ENCODE measurements around the gene SHANK3.

The SHANK3 gene

GRCh38 chr22:50624347-50625130 is 48.1 kb upstream of the SHANK3 start (continued):
- TF ChIP-seq ZNF449 (tag by site-specific recombination; IDR thresholded peaks at IDR 0.05) (no peak), ZNF423 (tag by site-specific recombination; IDR thresholded peaks at IDR 0.05) (no peak), EGR2 (tag by site-specific recombination; IDR thresholded peaks at IDR 0.05; ENCODE audit: low read depth) (no peak)

DNA sequence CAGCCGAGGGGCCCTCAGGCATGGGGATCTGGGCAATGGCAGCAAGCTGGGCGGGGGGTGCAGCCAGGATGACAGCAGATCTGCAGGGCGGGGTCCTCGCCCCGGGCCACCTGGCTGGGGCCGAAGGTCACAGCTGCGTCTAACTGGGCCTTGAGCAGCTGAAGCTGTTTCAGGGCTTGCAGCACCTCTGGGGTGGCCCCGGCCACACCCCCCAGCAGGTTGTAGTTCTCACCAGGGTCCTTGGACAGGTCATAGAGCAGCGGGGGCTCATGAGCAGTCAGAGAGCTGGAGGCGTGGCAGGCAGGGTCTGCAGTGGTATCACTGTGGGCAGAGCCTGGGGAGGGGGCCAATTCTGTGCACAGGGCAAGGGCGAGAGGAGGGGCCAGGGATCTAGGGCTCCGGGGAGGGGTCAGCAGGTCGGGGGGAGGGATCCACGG is 47.5 kb upstream of the SHANK3 start:
- Histone ChIP-seq H3K4me3 (ENCODE audit: low read depth, low read length) (no peak overlapping the region), H3K36me3 (ENCODE audit: control insufficient read depth in 2 of 2, insufficient read depth in 1 of 2, low read length in 2 of 2) (peaks cover 0 to 11% of the 10 kb centered on the region in 2 experiments; a peak in 1 of 3 replicates), H3K9me3 (ENCODE audit: control insufficient read depth, insufficient read depth, low read depth, low read length) (no peaks in the 10 kb centered on the region), H3K27ac (ENCODE audit: extremely low read depth, low read depth, low read length) (no peak overlapping the region), H3K4me1 (ENCODE audit: control insufficient read depth, insufficient read depth, low read length) (peaks cover 7% of the 10 kb centered on the region)
- ChIA-PET CTCF (no interaction called here), POLR2A (no interaction called here)
- TF ChIP-seq ZNF791 (tag by site-specific recombination; IDR thresholded peaks at IDR 0.05) (no peak), ZIC2 (tag by site-specific recombination; IDR thresholded peaks at IDR 0.05) (peak; percentile 80), ZNF777 (tag by site-specific recombination; IDR thresholded peaks at IDR 0.05; ENCODE audit: borderline replicate concordance) (no peak), GFI1B (tag by site-specific recombination; IDR thresholded peaks at IDR 0.05) (no peak), KLF1 (tag by site-specific recombination; IDR thresholded peaks at IDR 0.05) (peak; percentile 23; the same call in 1 of the 2 replicates), ZNF747 (tag by site-specific recombination; IDR thresholded peaks at IDR 0.05) (no peak), GLIS2 (tag by site-specific recombination; IDR thresholded peaks at IDR 0.05) (peak; percentile 22; the same call in 1 of the 2 replicates)

GRCh38 chr22:50625568-50626313 is 46.9 kb upstream of the SHANK3 start:
- POLR2A ChIA-PET = interaction anchor here (0.7 kb wide), 1 partner anchor 43 kb away, joined by 3 read pairs; the partner anchor contains the start of gene CHKB
- TF ChIP-seq, protein P1, sequence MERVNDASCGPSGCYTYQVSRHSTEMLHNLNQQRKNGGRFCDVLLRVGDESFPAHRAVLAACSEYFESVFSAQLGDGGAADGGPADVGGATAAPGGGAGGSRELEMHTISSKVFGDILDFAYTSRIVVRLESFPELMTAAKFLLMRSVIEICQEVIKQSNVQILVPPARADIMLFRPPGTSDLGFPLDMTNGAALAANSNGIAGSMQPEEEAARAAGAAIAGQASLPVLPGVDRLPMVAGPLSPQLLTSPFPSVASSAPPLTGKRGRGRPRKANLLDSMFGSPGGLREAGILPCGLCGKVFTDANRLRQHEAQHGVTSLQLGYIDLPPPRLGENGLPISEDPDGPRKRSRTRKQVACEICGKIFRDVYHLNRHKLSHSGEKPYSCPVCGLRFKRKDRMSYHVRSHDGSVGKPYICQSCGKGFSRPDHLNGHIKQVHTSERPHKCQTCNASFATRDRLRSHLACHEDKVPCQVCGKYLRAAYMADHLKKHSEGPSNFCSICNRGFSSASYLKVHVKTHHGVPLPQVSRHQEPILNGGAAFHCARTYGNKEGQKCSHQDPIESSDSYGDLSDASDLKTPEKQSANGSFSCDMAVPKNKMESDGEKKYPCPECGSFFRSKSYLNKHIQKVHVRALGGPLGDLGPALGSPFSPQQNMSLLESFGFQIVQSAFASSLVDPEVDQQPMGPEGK (tag by site-specific recombination; IDR thresholded peaks at IDR 0.05) = no peak
- TF ChIP-seq BCL11B (tag by site-specific recombination; IDR thresholded peaks at IDR 0.05; ENCODE audit: low read depth) = peak; percentile 93
- TF ChIP-seq BCL11A (tag by site-specific recombination; IDR thresholded peaks at IDR 0.05; ENCODE audit: low read depth) = peak; percentile 76; the same call in 1 of the 2 replicates
- no peak for TF ChIP-seq ZBTB44 (tag by site-specific recombination; IDR thresholded peaks at IDR 0.05)
- Histone ChIP-seq H3K36me3 (ENCODE audit: control insufficient read depth in 2 of 2, insufficient read depth in 1 of 2, low read length in 2 of 2) (peaks cover 0 to 11% of the 10 kb centered on the region in 2 experiments; a peak in 1 of 3 replicates), H3K4me1 (ENCODE audit: control insufficient read depth, insufficient read depth, low read length) (peaks cover 7% of the 10 kb centered on the region), H3K27ac (ENCODE audit: extremely low read depth, low read depth, low read length) (no peak overlapping the region), H3K4me3 (ENCODE audit: low read depth, low read length) (no peak overlapping the region), H3K9me3 (ENCODE audit: control insufficient read depth, insufficient read depth, low read depth, low read length) (no peaks in the 10 kb centered on the region)
- CTCF ChIA-PET = no interaction called here
